Measurements from ENCODE around the gene SURF4. TPM values are rescaled to one million over a fixed set of nuclear protein-coding genes. Genes with fewer than 3 reads are reported as not detected.

The SURF4 gene
- total RNA-seq, 1 experiment from 2014 or later, result 134 TPM

- Histone ChIP-seq H2AFZ (ENCODE audit: low read depth, low read length, poor library complexity, severe bottlenecking) (no peak overlapping the region), H3K4me2 (ENCODE audit: low read length) (no peak overlapping the region), H3K36me3 (ENCODE audit: control insufficient read depth in 1 of 2, insufficient read depth in 2 of 2, low read length in 2 of 2) (no peaks in the 10 kb centered on the region), H3K4me1 (ENCODE audit: control insufficient read depth in 1 of 2, insufficient read depth in 2 of 2, low read length in 2 of 2) (no peaks in the 10 kb centered on the region), H3K9me2 (ENCODE audit: insufficient read depth) (no peaks in the 10 kb centered on the region), H3K27me3 (ENCODE audit: insufficient read depth, low read length) (no peaks in the 10 kb centered on the region), H3K9ac (ENCODE audit: low read length) (no peak overlapping the region), H3K27ac (ENCODE audit: low read depth, low read length) (no peak overlapping the region), H3K4me3 (replicated peaks in 1 of 2; ENCODE audit: low read depth in 1 of 2, low read length in 2 of 2) (no peak overlapping the region), H3K79me2 (ENCODE audit: insufficient read depth, low read length) (no peaks in the 10 kb centered on the region), H3K9me3 (ENCODE audit: control insufficient read depth in 1 of 2, insufficient read depth in 1 of 2, low read depth in 1 of 2, low read length in 2 of 2) (no peaks in the 10 kb centered on the region), H4K20me1 (ENCODE audit: insufficient read depth) (no peaks in the 10 kb centered on the region)
- no peak for TF ChIP-seq ELF1 (IDR thresholded peaks at IDR 0.05; ENCODE audit: borderline replicate concordance, low read depth)
- no peak for TF ChIP-seq ZNF274 (IDR thresholded peaks at IDR 0.05; ENCODE audit: low read depth, low read length)
- no peak for TF ChIP-seq SIN3A (IDR thresholded peaks at IDR 0.05; ENCODE audit: low read depth)
- no peak for TF ChIP-seq CEBPB (IDR thresholded peaks at IDR 0.05; ENCODE audit: low read depth)
- ChIA-PET CTCF (no interaction called here), POLR2A (no interaction called here), RAD21 (ENCODE audit: low non-redundant PET in 1 of 2, low total read pairs in 2 of 2, uncharacterized antibody in 2 of 2, unreplicated experiment in 2 of 2) (no interaction called here)
- no peak for DNase-seq (ENCODE audit: low read depth, low spot score)
- no peak for ATAC-seq
- intact Hi-C loops (cut with micrococcal nuclease), result no loop called here
- no TSS peak for BruUV-seq (replicated peaks)
These were observed 53.2 kb downstream of the SURF4 start for GRCh38 chr9:133322701-133323100.

GRCh38 chr9:133321411-133321935, 54.4 kb downstream of the SURF4 start:
- POLR2A ChIA-PET, result no interaction called here
- intact Hi-C loops (cut with micrococcal nuclease), result no loop called here

More at GRCh38 chr9:133321411-133321935, 54.4 kb downstream of the SURF4 start:
- ChIA-PET RAD21 (ENCODE audit: low non-redundant PET in 1 of 2, low total read pairs in 2 of 2, uncharacterized antibody in 2 of 2, unreplicated experiment in 2 of 2) (no interaction called here), CTCF (no interaction called here)
- Histone ChIP-seq H3K79me2 (ENCODE audit: insufficient read depth, low read length) (no peaks in the 10 kb centered on the region), H3K9ac (ENCODE audit: low read length) (no peak overlapping the region), H3K4me3 (replicated peaks in 1 of 2; ENCODE audit: low read depth in 1 of 2, low read length in 2 of 2) (no peak overlapping the region), H3K36me3 (ENCODE audit: control insufficient read depth in 1 of 2, insufficient read depth in 2 of 2, low read length in 2 of 2) (no peaks in the 10 kb centered on the region), H4K20me1 (ENCODE audit: insufficient read depth) (no peaks in the 10 kb centered on the region), H3K27me3 (ENCODE audit: insufficient read depth, low read length) (no peaks in the 10 kb centered on the region), H3K4me1 (ENCODE audit: control insufficient read depth in 1 of 2, insufficient read depth in 2 of 2, low read length in 2 of 2) (no peaks in the 10 kb centered on the region), H3K4me2 (ENCODE audit: low read length) (no peak overlapping the region), H2AFZ (ENCODE audit: low read depth, low read length, poor library complexity, severe bottlenecking) (no peak overlapping the region), H3K9me2 (ENCODE audit: insufficient read depth) (no peaks in the 10 kb centered on the region), H3K9me3 (ENCODE audit: control insufficient read depth in 1 of 2, insufficient read depth in 1 of 2, low read depth in 1 of 2, low read length in 2 of 2) (no peaks in the 10 kb centered on the region), H3K27ac (ENCODE audit: low read depth, low read length) (no peak overlapping the region)
- DNase-seq (ENCODE audit: low read depth, low spot score) (no peak), ATAC-seq (no peak)
- no TSS peak for BruUV-seq (replicated peaks)
- TF ChIP-seq POLR2A (IDR thresholded peaks at IDR 0.05; ENCODE audit: borderline replicate concordance, extremely low read depth, insufficient read depth, insufficient read length) (no peak), EZH2 (IDR thresholded peaks at IDR 0.05) (no peak), FOSL1 (IDR thresholded peaks at IDR 0.05; ENCODE audit: low read depth) (no peak), ZNF274 (IDR thresholded peaks at IDR 0.05; ENCODE audit: low read depth, low read length) (no peak), RAD21 (IDR thresholded peaks at IDR 0.05; ENCODE audit: low read depth) (no peak), TCF7L2 (IDR thresholded peaks at IDR 0.05; ENCODE audit: borderline replicate concordance, extremely low read depth, insufficient read depth, insufficient read length) (no peak)

All from HCT116 (cell line).